OCI-LY7 (cell line): Measurements from ENCODE around the gene ZFYVE16.

Experiments used
- CTCF ChIP-seq: fragments of 200-600 bp; sonication (generic); conservative IDR thresholded peaks from 2 replicates; pipeline ENCODE4 v1.5.1; 2014; ENCODE audit warnings: mild to moderate bottlenecking, antibody characterized with exemption, low read length, moderate library complexity, mixed read lengths
- EZH2phosphoT487 ChIP-seq: fragments of 200-600 bp; sonication (generic); IDR thresholded peaks from 2 replicates; pipeline ENCODE4 v1.6.1; 2018; ENCODE audit warnings: low read depth, borderline replicate concordance, mild to moderate bottlenecking, mixed run types, antibody characterized with exemption, low read length, moderate library complexity, mixed read lengths

DNA sequence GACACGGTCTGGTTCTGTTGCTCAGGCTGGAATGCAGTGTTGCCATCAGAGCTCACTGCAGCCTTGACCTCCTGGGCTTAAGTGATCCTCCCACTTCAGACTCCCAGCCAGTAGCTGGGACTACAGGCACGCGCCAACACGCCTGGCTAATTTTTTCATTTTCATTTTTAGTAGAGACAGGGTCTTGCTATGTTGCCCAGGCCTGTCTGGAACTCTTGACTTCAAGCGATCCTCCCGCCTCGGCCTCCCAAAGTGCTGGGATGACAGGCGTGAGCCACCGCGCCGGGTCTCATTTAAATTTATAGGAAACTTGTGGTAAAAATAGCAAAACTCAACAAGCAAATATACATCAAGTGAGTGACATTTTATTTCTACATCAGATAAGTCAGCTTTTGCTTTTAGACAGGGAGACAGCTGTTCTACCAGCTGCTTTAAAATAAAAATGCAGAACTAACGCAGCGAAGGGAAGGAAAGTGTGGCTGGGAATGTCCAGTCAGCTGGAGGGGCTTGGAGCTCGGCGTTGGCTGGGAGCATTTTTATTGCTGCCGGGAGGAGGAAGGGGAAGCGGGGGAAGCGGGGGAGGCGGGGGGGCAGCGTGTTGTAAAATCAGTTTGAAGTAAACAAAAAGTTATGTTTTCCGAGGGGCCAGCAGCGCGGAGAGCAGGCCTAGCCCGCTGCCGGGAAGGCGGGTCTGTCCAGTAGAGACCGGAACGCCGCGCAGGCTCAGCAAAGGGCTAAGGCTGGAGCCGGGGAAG lies 707 bp upstream of the ZFYVE16 start:
- TF ChIP-seq CTCF (no peak), EZH2phosphoT487 (no peak)
